HG03135 (cell line): Measurements from ENCODE around the gene PSD2.
A peak's percentile ranks its signal among the peaks of the same experiment; 100 is the strongest.

Source experiments
- ATAC-seq: cut with Tn5 transposase; IDR thresholded peaks from one replicate; pipeline ENCODE4 v1.9.1; 2021; ENCODE audit warnings: mild to moderate bottlenecking, moderate library complexity; ENCODE audit not compliant: unreplicated experiment

The PSD2 gene

GRCh38 chr5:139763280-139763929 lies 32.2 kb upstream of the PSD2 start:
- ATAC-seq: no peak

- ATAC-seq: no peak
These were observed 31.4 kb upstream of the PSD2 start for GRCh38 chr5:139763930-139764791.

GRCh38 chr5:139764886-139765408 lies 30.7 kb upstream of the PSD2 start:
- ATAC-seq: no peak

GRCh38 chr5:139765409-139766217 lies 30.0 kb upstream of the PSD2 start:
- peak; percentile 71 for ATAC-seq

- ATAC-seq: no peak
These were observed 27.6 kb upstream of the PSD2 start for GRCh38 chr5:139767960-139768359.

GRCh38 chr5:139768807-139769465 lies 26.7 kb upstream of the PSD2 start:
- no peak for ATAC-seq

GRCh38 chr5:139769477-139769876 lies 26.1 kb upstream of the PSD2 start:
- no peak for ATAC-seq

- ATAC-seq: no peak
These were observed 24.9 kb upstream of the PSD2 start for GRCh38 chr5:139770722-139771121.

GRCh38 chr5:139772089-139772791 lies 23.4 kb upstream of the PSD2 start:
- no peak for ATAC-seq

GRCh38 chr5:139772927-139773690 lies 22.5 kb upstream of the PSD2 start:
- ATAC-seq: no peak

GRCh38 chr5:139774980-139775661 lies 20.5 kb upstream of the PSD2 start:
- peak; percentile 74 for ATAC-seq

GRCh38 chr5:139775872-139776271 lies 19.7 kb upstream of the PSD2 start:
- no peak for ATAC-seq

- ATAC-seq: no peak
These were observed 18.7 kb upstream of the PSD2 start for GRCh38 chr5:139776861-139777260.

- ATAC-seq: no peak
These were observed 12.1 kb upstream of the PSD2 start for GRCh38 chr5:139783436-139783965.

- no peak for ATAC-seq
These were observed 11.1 kb upstream of the PSD2 start for GRCh38 chr5:139784488-139784887.

GRCh38 chr5:139787257-139787567 lies 8.4 kb upstream of the PSD2 start:
- no peak for ATAC-seq

- peak; percentile 69 for ATAC-seq
These were observed 7.9 kb upstream of the PSD2 start for GRCh38 chr5:139787568-139788293.

- no peak for ATAC-seq
These were observed 7.2 kb upstream of the PSD2 start for GRCh38 chr5:139788294-139788910.
